Measurements from ENCODE around the gene UST. TPM values are rescaled to one million over a fixed set of nuclear protein-coding genes. Genes with fewer than 3 reads are reported as not detected.

UST gene
- total and polyA plus RNA-seq, 2 experiments from 2014 or later, result 8.0 to 11.7 TPM

- Histone ChIP-seq H3K9me2 (replicated peaks; ENCODE audit: insufficient read depth) (no peaks in the 10 kb centered on the region), H2AFZ (no peak overlapping the region), H3K9me3 (ENCODE audit: low read depth) (no peaks in the 10 kb centered on the region), H4K20me1 (ENCODE audit: insufficient read depth, poor library complexity, severe bottlenecking) (no peaks in the 10 kb centered on the region), H3K27me3 (no peaks in the 10 kb centered on the region), H3K4me1 (ENCODE audit: insufficient read depth) (peaks cover 12% of the 10 kb centered on the region), H3K27ac (no peak overlapping the region), H3K36me3 (replicated peaks; ENCODE audit: insufficient read depth, low read depth) (no peaks in the 10 kb centered on the region), H3K4me2 (no peak overlapping the region), H3K4me3 (no peak overlapping the region), H3K79me2 (no peaks in the 10 kb centered on the region)
- no peak for DNase-seq (ENCODE audit: low spot score)
- 80% methylated on average over 4 of the region's 4 CpGs for whole genome bisulfite sequencing (ENCODE audit: low lambda C conversion rate, missing lambda C conversion rate)
- TF ChIP-seq, protein P1, sequence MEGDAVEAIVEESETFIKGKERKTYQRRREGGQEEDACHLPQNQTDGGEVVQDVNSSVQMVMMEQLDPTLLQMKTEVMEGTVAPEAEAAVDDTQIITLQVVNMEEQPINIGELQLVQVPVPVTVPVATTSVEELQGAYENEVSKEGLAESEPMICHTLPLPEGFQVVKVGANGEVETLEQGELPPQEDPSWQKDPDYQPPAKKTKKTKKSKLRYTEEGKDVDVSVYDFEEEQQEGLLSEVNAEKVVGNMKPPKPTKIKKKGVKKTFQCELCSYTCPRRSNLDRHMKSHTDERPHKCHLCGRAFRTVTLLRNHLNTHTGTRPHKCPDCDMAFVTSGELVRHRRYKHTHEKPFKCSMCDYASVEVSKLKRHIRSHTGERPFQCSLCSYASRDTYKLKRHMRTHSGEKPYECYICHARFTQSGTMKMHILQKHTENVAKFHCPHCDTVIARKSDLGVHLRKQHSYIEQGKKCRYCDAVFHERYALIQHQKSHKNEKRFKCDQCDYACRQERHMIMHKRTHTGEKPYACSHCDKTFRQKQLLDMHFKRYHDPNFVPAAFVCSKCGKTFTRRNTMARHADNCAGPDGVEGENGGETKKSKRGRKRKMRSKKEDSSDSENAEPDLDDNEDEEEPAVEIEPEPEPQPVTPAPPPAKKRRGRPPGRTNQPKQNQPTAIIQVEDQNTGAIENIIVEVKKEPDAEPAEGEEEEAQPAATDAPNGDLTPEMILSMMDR (IDR thresholded peaks at IDR 0.05; ENCODE audit: poor library complexity), result no peak
- no peak for TF ChIP-seq EZH2phosphoT487 (IDR thresholded peaks at IDR 0.05; ENCODE audit: low read depth, severe bottlenecking, unreplicated experiment)
- TF ChIP-seq EZH2 (IDR thresholded peaks at IDR 0.05; ENCODE audit: borderline replicate concordance), result no peak
These were observed 187.7 kb downstream of the UST start for GRCh38 chr6:148934539-148934938.

DNA sequence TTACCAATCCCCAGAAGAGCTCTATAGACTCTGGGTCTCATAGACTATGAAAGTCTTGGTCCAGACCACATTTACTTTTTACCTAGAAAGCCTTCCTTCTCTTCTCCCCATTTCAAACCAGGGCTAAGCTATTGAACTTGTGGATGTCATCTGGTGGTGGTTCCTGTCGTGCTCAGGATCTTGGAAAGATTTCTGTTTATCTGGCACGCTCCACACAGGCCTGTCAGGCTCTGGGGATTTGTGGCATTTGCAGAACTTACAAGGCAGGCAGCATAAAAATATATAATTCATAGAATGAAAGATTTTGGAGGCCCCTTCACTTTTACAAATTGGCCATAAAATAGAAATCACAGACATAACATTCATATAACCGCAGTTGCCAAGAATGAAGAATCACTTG, 188.1 kb downstream of the UST start:
- WGBS (ENCODE audit: low lambda C conversion rate, missing lambda C conversion rate), result 46% methylated on average over 3 of the region's 3 CpGs
- Histone ChIP-seq H4K20me1 (ENCODE audit: insufficient read depth, poor library complexity, severe bottlenecking) (no peaks in the 10 kb centered on the region), H3K4me3 (no peak overlapping the region)

DNA sequence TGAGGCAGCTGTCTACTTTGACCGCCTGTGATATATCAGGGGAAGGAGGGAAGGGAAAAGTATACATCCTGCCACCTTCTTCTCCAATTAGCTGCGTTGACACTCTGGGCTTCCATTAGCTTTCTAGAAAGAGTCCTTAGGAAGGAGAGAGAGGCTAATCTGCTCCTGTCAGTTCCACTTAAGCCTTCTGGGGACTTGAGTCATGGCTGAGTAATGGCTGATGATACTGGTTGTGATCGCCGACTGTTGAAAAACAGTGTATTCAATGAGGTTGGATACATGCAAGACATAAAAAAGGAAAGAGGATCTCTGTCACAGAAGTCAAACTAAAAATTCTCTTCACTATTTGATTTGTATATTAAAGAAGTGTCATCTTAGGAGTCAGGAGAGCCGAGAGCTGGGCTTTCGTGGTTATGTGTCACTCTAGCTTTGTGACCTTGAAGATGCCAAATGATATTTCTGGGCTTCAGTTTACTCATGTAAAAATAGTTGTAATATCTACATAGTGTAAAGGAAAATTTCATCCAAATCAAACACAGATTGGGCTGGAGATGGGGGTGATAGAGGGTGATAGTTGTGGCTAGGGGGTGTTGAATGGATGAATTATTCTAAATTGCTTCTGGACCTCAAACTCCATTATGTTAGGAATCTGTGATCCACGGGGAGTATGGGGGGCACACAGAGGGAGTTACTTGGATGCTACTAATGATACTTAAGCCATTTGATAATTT, 189.0 kb downstream of the UST start:
- TF ChIP-seq, protein P1 (IDR thresholded peaks at IDR 0.05; ENCODE audit: poor library complexity), result no peak
- TF ChIP-seq EZH2phosphoT487 (IDR thresholded peaks at IDR 0.05; ENCODE audit: low read depth, severe bottlenecking, unreplicated experiment), result no peak
- Histone ChIP-seq H2AFZ (no peak overlapping the region), H3K79me2 (no peaks in the 10 kb centered on the region), H3K4me2 (no peak overlapping the region), H3K27me3 (no peaks in the 10 kb centered on the region), H3K36me3 (replicated peaks; ENCODE audit: insufficient read depth, low read depth) (no peaks in the 10 kb centered on the region), H3K9me3 (ENCODE audit: low read depth) (no peaks in the 10 kb centered on the region), H3K4me3 (no peak overlapping the region), H4K20me1 (ENCODE audit: insufficient read depth, poor library complexity, severe bottlenecking) (no peaks in the 10 kb centered on the region), H3K27ac (no peak overlapping the region), H3K4me1 (ENCODE audit: insufficient read depth) (peaks cover 12% of the 10 kb centered on the region), H3K9me2 (replicated peaks; ENCODE audit: insufficient read depth) (no peaks in the 10 kb centered on the region)
- no peak for DNase-seq (ENCODE audit: low spot score)
- 67% methylated on average over 7 of the region's 7 CpGs for WGBS (ENCODE audit: low lambda C conversion rate, missing lambda C conversion rate)

More for the DNA sequence above, 188.1 kb downstream of the UST start:
- TF ChIP-seq EZH2 (IDR thresholded peaks at IDR 0.05; ENCODE audit: borderline replicate concordance) (no peak), EZH2phosphoT487 (IDR thresholded peaks at IDR 0.05; ENCODE audit: low read depth, severe bottlenecking, unreplicated experiment) (no peak)
- TF ChIP-seq, protein P1 (IDR thresholded peaks at IDR 0.05; ENCODE audit: poor library complexity), result no peak
- DNase-seq (ENCODE audit: low spot score), result no peak
- Histone ChIP-seq H3K4me2 (no peak overlapping the region), H3K27me3 (no peaks in the 10 kb centered on the region), H3K9me3 (ENCODE audit: low read depth) (no peaks in the 10 kb centered on the region), H3K36me3 (replicated peaks; ENCODE audit: insufficient read depth, low read depth) (no peaks in the 10 kb centered on the region), H3K9me2 (replicated peaks; ENCODE audit: insufficient read depth) (no peaks in the 10 kb centered on the region), H2AFZ (no peak overlapping the region), H3K4me1 (ENCODE audit: insufficient read depth) (peaks cover 12% of the 10 kb centered on the region), H3K27ac (no peak overlapping the region), H3K79me2 (no peaks in the 10 kb centered on the region)
